NCI-H446 treated with DMSO at 0.1 percent for 48 hours (cell line): ENCODE data around the gene EPN3.

ENCODE experiments used
- DNase-seq: peaks from one replicate; lab custom pipeline; 2025; lab: John Stamatoyannopoulos, UW

The EPN3 gene

DNA sequence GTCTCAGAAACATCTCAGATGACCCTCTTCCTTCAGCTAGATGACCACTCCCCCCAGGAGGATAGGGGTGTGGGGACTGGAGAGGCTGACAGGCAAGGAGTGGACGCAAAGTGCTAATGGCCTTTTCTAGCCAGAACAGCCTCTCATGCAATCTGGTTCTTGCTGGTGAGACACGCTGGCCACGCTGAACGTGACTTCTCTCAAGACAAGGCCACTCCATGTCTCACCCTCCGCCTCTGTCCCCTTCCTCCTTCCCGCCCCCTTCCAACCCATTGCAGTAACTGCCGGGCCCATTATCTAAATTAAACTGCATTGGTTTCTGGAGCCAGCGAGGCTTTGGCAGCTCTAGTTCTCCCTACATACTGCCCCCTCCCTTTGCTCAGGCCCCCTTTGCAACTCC is 37.5 kb downstream of the EPN3 start:
- DNase-seq, result no peak

- DNase-seq, result no peak
Observed at GRCh38 chr17:50570528-50570927, 38.0 kb downstream of the EPN3 start.

GRCh38 chr17:50571681-50572080 is 39.1 kb downstream of the EPN3 start:
- no peak for DNase-seq

DNA sequence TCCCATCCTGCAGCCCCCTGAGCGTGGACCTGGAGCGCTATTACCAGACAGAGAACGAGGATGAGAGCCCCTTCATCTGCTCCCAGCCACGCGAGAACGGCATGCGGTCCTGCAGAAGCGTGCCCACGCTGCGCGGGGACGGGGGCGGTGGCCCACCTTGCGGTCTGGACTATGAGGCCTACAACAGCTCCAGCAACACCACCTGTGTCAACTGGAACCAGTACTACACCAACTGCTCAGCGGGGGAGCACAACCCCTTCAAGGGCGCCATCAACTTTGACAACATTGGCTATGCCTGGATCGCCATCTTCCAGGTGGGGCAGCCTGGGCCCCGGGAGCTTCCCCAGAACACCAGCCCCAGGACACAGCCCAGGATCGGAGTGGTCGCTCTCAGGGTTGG is 40.0 kb downstream of the EPN3 start:
- no peak for DNase-seq

GRCh38 chr17:50573866-50574611 is 41.5 kb downstream of the EPN3 start:
- no peak for DNase-seq

- no peak for DNase-seq
Observed at GRCh38 chr17:50575581-50576210, 43.2 kb downstream of the EPN3 start.

- DNase-seq, result no peak
Observed at GRCh38 chr17:50576864-50577263, 44.3 kb downstream of the EPN3 start.

GRCh38 chr17:50577451-50577954 is 45.0 kb downstream of the EPN3 start:
- no peak for DNase-seq

GRCh38 chr17:50578173-50578572 is 45.6 kb downstream of the EPN3 start:
- DNase-seq, result no peak

- DNase-seq, result no peak
Observed at GRCh38 chr17:50579399-50579798, 46.9 kb downstream of the EPN3 start.

GRCh38 chr17:50580646-50581045 is 48.1 kb downstream of the EPN3 start:
- no peak for DNase-seq

- no peak for DNase-seq
Observed at GRCh38 chr17:50581316-50581715, 48.8 kb downstream of the EPN3 start.

DNA sequence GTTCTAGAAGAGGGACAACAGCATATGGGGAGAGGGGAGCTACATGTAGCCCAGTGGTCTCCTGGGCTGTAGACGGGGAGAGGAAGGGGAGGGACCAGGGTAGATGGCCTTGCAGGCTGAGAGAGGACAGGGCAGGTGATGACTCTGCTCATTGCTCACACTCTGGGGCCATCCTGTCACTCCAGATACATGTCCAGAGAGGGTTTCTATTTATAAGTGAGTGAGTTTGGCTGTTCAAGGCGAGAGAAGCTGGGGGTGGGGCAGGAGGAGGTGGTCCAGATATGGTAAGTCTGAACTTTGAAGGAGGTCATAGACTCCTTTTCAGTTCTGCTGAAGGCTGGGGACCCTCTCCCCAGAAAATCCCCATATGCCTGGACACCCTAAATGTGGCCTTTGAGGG is 50.2 kb downstream of the EPN3 start:
- DNase-seq, result no peak

- no peak for DNase-seq
Observed at GRCh38 chr17:50583641-50584040, 51.1 kb downstream of the EPN3 start.

DNA sequence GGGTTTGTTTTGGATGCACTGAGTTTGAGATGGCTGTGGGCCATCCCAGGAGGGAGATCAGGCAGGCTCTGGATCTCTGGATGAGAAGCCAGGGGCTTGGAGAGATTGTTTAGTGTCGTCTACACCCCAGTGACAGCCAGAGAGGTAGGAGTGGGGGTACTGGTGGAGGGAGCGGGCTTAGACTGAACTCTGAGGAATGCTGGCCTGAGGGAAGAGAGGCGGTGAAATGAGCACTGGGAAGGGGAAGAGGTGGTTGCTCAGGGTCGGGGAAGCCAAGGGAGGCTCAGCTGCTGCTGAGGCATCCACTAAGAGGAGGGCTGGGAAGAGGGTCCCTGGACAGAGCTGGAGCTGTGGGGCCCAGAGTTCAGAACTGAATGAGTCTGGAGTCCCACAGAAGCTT is 51.6 kb downstream of the EPN3 start:
- no peak for DNase-seq

DNA sequence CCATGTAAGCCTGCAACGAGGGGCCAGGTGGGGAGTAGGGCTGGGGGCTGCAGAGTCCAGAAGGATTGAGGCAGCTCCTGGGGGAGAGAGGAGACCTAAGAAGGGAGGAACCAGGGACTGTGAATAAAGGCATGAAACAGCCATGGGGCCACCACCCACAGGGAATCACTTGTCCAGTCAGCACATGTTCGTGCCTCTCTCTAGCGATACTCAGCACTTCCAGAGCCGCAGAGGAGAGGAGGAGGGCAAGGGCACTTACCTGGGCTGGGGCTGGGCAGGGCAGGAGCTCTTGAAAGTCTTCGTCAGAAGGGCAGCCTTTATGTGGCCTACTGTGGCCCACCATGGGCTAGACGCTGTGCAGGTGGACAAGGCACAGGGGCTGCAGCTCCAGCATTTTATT is 52.2 kb downstream of the EPN3 start:
- DNase-seq, result no peak

GRCh38 chr17:50585346-50585745 is 52.8 kb downstream of the EPN3 start:
- no peak for DNase-seq

DNA sequence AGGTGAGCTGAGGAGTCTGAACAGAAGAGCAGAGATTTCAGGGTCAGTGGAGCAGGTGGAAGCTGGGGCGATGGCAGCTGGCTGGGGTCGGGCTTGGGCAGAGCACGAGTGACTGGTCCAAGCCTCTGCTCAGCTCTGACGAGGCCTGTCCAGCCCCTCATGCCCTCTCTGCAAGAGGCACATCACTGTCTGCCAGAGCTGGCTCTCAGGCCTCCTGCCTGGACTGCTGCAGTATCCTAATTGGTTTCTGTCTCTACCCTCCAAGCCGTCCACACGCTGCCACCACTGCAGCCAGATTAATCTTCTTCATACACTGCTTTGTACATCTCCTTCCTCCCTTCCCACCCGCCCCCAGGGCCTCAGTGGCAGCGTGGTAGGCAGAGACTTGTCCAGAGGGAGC is 53.4 kb downstream of the EPN3 start:
- no peak for DNase-seq

GRCh38 chr17:50586421-50587247 is 54.1 kb downstream of the EPN3 start:
- no peak for DNase-seq

GRCh38 chr17:50587571-50587970 is 55.0 kb downstream of the EPN3 start:
- no peak for DNase-seq

GRCh38 chr17:50588391-50589049 is 56.0 kb downstream of the EPN3 start:
- no peak for DNase-seq

GRCh38 chr17:50589095-50589705 is 56.7 kb downstream of the EPN3 start:
- no peak for DNase-seq
